Activated naive CD4-positive, alpha-beta T cell treated with anti-CD3 and anti-CD28 coated beads, Interleukin-2, amount 50 U/mL, for 24 hours (primary cell): ENCODE data around the gene EPHA5.
"Not testable (repeated sequence)": the region's sequence is repeated elsewhere in the genome, so short reads cannot be mapped to it uniquely, and the experiment has no call there.

Source experiments
- H3K27ac Mint-ChIP-seq: one replicate; pipeline ENCODE4 v1.8.0; 2021; ENCODE audit warnings: mild to moderate bottlenecking, mixed read lengths
- H3K27me3 Mint-ChIP-seq: one replicate; pipeline ENCODE4 v1.8.0; 2021; ENCODE audit warnings: mixed read lengths
- H3K36me3 Mint-ChIP-seq: one replicate; pipeline ENCODE4 v1.8.0; 2021; ENCODE audit warnings: mixed read lengths
- H3K4me1 Mint-ChIP-seq: one replicate; pipeline ENCODE4 v1.8.0; 2021; ENCODE audit warnings: mixed read lengths
- H3K4me3 Mint-ChIP-seq: one replicate; pipeline ENCODE4 v1.8.0; 2021; ENCODE audit warnings: mild to moderate bottlenecking, mixed read lengths
- H3K9me3 Mint-ChIP-seq: one replicate; pipeline ENCODE4 v1.8.0; 2021; ENCODE audit warnings: mixed read lengths

Gene EPHA5

DNA sequence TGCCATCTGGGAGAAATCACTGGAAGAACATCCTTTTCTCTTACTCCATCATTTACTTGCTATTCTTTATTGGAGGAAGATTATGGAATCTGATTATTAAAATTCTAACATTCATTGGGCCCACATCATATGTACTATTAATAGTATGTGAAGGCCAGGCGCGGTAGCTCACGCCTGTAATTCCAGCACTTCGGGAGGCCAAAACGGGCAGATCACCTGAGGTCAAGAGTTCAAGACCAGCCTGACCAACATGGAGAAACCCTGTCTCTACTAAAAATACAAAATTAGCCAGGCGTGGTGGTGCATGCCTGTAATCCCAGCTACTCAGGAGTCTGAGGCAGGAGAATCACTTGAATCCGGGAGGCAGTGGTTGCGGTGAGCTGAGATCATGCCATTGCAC, 361.7 kb downstream of the EPHA5 start:
- H3K27me3 Mint-ChIP-seq, H3K4me1 Mint-ChIP-seq, H3K9me3 Mint-ChIP-seq, H3K4me3 Mint-ChIP-seq, H3K27ac Mint-ChIP-seq, H3K36me3 Mint-ChIP-seq: not testable (repeated sequence)

DNA sequence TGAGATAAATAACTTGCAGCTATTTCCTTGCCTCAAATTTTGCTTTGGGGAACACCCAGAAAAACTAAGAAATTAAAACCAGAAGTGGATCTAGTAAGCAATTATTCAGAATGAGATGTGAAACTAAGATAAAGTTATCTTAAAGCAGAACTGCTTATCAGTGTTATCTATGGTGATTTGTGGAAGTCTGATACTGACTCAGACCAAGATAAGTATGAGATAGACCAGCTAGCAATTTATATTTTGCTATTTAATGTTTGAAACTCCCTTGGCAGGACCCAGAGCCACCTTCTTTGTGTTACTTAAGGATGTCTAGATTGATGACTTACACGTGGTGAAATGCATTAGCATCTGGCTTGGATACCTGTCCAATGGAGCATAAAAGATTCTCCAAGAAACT, 368.1 kb downstream of the EPHA5 start:
- Mint-ChIP-seq H3K4me3 (no peak overlapping the region), H3K36me3 (no peaks in the 10 kb centered on the region), H3K27me3 (no peaks in the 10 kb centered on the region), H3K4me1 (no peaks in the 10 kb centered on the region), H3K9me3 (no peaks in the 10 kb centered on the region), H3K27ac (no peak overlapping the region)

DNA sequence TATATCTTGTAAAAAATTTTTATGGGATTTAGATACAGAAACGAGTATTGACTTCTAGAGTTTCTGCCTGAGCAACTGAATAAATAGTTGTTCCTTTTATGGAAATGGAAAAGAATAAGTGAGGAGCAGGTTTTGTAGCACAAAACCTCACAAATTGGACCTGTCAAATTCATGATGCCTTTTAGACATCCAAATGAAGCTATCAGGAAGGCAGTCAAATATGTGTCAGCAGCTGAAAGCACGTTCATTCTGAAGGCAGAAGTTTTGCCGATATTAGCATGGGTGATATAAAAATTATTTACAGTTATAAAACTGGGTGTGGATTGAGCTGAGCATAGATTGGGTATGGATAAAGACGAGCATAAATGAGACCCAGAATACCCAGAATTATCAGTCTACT, 374.0 kb downstream of the EPHA5 start:
- no peaks in the 10 kb centered on the region for H3K4me1 Mint-ChIP-seq
- no peak overlapping the region for H3K27ac Mint-ChIP-seq
- H3K4me3 Mint-ChIP-seq: no peak overlapping the region
- no peaks in the 10 kb centered on the region for H3K9me3 Mint-ChIP-seq
- no peaks in the 10 kb centered on the region for H3K36me3 Mint-ChIP-seq
- H3K27me3 Mint-ChIP-seq: no peaks in the 10 kb centered on the region

DNA sequence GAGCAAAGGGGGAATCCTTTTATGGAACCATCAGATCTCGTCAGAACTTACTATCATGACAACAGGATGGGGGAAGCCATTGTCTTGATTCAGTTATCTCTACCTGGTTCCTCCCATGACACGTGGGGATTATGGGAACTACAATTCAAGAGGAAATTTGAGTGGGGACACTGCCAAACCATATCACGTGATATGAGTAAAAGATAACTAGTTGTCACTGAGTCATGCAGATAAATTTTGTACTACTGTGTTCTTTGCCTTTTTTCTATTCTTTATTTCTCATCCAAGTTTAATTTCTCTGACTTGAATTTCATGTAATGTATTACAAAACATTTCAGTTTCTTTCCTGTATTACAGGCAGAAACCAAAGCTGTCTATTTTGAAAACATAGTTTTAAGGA, 383.2 kb downstream of the EPHA5 start:
- Mint-ChIP-seq H3K36me3 (no peaks in the 10 kb centered on the region), H3K27me3 (no peaks in the 10 kb centered on the region), H3K4me1 (no peaks in the 10 kb centered on the region), H3K27ac (no peak overlapping the region), H3K4me3 (no peak overlapping the region), H3K9me3 (peaks cover 4% of the 10 kb centered on the region)
